HL-60 (cell line): ENCODE measurements around the gene SERPINA1.

Experiments
- DNase-seq, 2 experiments: peaks; one replicate each; pipeline ENCODE4 v3.0.0-alpha.2; 2010 to 2020; ENCODE audit warnings: low read depth in 1 of 2, low spot score in 1 of 2
- H3K27ac ChIP-seq: fragments of 250-450 bp; sonication (Bioruptor Pico); replicated peaks from 2 replicates; pipeline ENCODE4 v1.5.1; 2020; ENCODE audit warnings: mild to moderate bottlenecking, moderate library complexity
- H3K27me3 ChIP-seq: fragments of 250-450 bp; sonication (Bioruptor Pico); 2 replicates; pipeline ENCODE4 v1.5.1; 2021; ENCODE audit warnings: mild to moderate bottlenecking, moderate library complexity; ENCODE audit not compliant: insufficient read depth, poor library complexity, severe bottlenecking
- H3K4me3 ChIP-seq: replicated peaks from 2 replicates; pipeline ENCODE4 v1.5.1; 2011; ENCODE audit warnings: mild to moderate bottlenecking, control low read depth, low read length; ENCODE audit not compliant: insufficient read depth
- GABPA ChIP-seq: IDR thresholded peaks from 2 replicates; pipeline ENCODE4 v1.6.1; 2012; ENCODE audit warnings: low read depth
- POLR2AphosphoS5 ChIP-seq: IDR thresholded peaks from 2 replicates; pipeline ENCODE4 v1.6.1; 2012; ENCODE audit warnings: low read depth
- SPI1 ChIP-seq: IDR thresholded peaks from 2 replicates; pipeline ENCODE4 v1.6.1; 2012; ENCODE audit warnings: low read depth, mild to moderate bottlenecking, borderline replicate concordance
- TF ChIP-seq, protein P1 (sequence below): IDR thresholded peaks from 2 replicates; pipeline ENCODE4 v1.6.1; 2012; ENCODE audit warnings: low read depth; ENCODE audit not compliant: insufficient replicate concordance
- TF ChIP-seq, protein P2 (sequence below): IDR thresholded peaks from one replicate; pipeline ENCODE4 v1.5.1; 2011; ENCODE audit warnings: low read length, control low read depth, inconsistent platforms; ENCODE audit not compliant: insufficient read depth

The SERPINA1 gene

DNA sequence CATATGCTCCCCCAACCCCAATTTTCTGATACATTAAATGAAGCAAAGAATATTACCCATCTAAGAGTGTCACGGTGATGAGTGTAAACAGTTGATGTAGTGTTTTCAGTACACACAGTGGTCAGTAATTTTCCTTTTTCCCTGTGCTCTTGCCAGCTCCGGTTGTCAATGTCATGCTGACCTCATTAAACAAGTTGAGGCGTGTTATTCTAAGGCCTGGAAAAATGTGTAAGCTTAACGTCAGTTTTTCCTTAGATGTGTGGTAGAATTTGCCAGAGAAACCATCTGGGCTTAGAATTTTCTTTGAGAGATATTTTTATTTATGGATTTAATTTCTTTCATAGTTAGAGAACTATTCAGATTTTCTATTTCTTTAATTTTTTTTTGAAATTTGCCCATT is 53.5 kb downstream of the SERPINA1 start:
- Histone ChIP-seq H3K4me3 (no peak overlapping the region), H3K27me3 (peaks cover 2% of the 10 kb centered on the region), H3K27ac (no peak overlapping the region)
- no peak for DNase-seq
- TF ChIP-seq POLR2AphosphoS5 (no peak), SPI1 (no peak), GABPA (no peak)
- TF ChIP-seq, protein P1, sequence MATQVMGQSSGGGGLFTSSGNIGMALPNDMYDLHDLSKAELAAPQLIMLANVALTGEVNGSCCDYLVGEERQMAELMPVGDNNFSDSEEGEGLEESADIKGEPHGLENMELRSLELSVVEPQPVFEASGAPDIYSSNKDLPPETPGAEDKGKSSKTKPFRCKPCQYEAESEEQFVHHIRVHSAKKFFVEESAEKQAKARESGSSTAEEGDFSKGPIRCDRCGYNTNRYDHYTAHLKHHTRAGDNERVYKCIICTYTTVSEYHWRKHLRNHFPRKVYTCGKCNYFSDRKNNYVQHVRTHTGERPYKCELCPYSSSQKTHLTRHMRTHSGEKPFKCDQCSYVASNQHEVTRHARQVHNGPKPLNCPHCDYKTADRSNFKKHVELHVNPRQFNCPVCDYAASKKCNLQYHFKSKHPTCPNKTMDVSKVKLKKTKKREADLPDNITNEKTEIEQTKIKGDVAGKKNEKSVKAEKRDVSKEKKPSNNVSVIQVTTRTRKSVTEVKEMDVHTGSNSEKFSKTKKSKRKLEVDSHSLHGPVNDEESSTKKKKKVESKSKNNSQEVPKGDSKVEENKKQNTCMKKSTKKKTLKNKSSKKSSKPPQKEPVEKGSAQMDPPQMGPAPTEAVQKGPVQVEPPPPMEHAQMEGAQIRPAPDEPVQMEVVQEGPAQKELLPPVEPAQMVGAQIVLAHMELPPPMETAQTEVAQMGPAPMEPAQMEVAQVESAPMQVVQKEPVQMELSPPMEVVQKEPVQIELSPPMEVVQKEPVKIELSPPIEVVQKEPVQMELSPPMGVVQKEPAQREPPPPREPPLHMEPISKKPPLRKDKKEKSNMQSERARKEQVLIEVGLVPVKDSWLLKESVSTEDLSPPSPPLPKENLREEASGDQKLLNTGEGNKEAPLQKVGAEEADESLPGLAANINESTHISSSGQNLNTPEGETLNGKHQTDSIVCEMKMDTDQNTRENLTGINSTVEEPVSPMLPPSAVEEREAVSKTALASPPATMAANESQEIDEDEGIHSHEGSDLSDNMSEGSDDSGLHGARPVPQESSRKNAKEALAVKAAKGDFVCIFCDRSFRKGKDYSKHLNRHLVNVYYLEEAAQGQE = no peak
- TF ChIP-seq, protein P2, sequence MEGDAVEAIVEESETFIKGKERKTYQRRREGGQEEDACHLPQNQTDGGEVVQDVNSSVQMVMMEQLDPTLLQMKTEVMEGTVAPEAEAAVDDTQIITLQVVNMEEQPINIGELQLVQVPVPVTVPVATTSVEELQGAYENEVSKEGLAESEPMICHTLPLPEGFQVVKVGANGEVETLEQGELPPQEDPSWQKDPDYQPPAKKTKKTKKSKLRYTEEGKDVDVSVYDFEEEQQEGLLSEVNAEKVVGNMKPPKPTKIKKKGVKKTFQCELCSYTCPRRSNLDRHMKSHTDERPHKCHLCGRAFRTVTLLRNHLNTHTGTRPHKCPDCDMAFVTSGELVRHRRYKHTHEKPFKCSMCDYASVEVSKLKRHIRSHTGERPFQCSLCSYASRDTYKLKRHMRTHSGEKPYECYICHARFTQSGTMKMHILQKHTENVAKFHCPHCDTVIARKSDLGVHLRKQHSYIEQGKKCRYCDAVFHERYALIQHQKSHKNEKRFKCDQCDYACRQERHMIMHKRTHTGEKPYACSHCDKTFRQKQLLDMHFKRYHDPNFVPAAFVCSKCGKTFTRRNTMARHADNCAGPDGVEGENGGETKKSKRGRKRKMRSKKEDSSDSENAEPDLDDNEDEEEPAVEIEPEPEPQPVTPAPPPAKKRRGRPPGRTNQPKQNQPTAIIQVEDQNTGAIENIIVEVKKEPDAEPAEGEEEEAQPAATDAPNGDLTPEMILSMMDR = no peak

DNA sequence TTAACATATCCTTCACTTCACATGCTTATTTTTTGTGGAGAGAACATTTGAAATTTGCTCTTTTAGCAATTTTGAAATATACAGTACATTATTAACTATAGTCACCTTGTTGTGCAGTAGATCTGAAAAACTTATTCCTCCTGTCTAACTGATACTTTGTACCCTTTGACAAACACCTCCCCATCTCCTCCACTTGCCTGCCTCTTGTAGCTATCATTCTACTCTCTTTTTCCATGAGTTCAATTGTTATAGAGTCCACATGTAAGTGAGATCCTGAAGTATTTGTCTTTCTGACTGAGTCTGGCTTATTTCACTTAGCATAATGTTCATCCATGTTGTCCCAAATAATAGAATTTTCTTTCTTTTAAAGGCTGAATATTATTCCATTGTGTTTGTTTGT is 55.8 kb downstream of the SERPINA1 start:
- TF ChIP-seq, protein P1 = no peak
- TF ChIP-seq GABPA (no peak), SPI1 (no peak), POLR2AphosphoS5 (no peak)
- TF ChIP-seq, protein P2 = no peak
- peaks cover 2% of the 10 kb centered on the region for H3K27me3 ChIP-seq
- H3K4me3 ChIP-seq = no peak overlapping the region
- H3K27ac ChIP-seq = no peak overlapping the region
- DNase-seq = no peak

DNA sequence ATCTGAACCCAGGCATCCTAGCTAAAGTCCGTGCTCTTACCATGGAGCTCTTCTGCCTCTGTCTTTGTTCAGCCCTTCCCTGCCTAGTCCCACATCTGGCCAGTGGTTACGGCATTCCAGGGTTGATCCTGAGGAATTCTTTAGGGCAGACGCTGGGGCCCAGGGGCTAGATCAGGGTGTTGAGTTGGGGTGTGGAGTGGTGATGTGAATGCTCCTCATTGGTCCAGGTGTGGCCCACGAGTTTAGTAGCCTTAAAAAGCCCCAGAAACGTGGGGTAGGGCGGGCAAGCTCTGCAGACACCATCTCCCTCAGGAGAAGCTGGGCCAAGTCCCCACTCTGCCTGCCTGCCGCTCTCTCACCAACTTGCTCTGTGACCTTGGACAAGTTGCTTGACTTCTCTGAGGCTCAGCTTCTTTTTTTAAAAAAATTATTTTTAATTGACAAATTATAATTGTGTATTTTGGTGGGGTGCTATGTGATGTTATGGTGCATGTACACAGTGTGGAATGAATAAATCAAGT is 56.3 kb downstream of the SERPINA1 start:
- H3K27me3 ChIP-seq = peaks cover 2% of the 10 kb centered on the region
- TF ChIP-seq POLR2AphosphoS5 (no peak), GABPA (no peak), SPI1 (no peak)
- TF ChIP-seq, protein P1 = no peak
- TF ChIP-seq, protein P2 = no peak
- DNase-seq = no peak
- H3K27ac ChIP-seq = no peak overlapping the region
- H3K4me3 ChIP-seq = no peak overlapping the region
